K562 (cell line): Measurements from ENCODE around the gene ABHD5. TPM values are rescaled to one million over a fixed set of nuclear protein-coding genes. Genes with fewer than 3 reads are reported as not detected.

Experiments
- AFF1 ChIP-seq, 2 experiments: fragments of 450-650 bp; IDR thresholded peaks; 2 replicates each; pipeline ENCODE4 v1.6.1; 2018; ENCODE audit warnings: mild to moderate bottlenecking in 2 of 2, low read depth in 1 of 2; ENCODE audit not compliant: partially characterized antibody in 2 of 2
- BACH1 ChIP-seq: fragments of 200-800 bp; sonication (Bioruptor generic); IDR thresholded peaks from 2 replicates; pipeline ENCODE4 v1.6.1; 2016; ENCODE audit warnings: missing genetic modification characterization, missing compliant biosample characterization
- ILF3 ChIP-seq: fragments of 450-650 bp; IDR thresholded peaks from 2 replicates; pipeline ENCODE4 v1.6.1; 2018; ENCODE audit warnings: antibody characterized with exemption, mild to moderate bottlenecking, moderate library complexity, borderline replicate concordance
- NCOR1 ChIP-seq: fragments of 450-650 bp; IDR thresholded peaks from 2 replicates; pipeline ENCODE4 v1.6.1; 2016; ENCODE audit warnings: mild to moderate bottlenecking, moderate library complexity
- NFXL1 ChIP-seq: fragments of 450-650 bp; formaldehyde crosslinking; IDR thresholded peaks from 2 replicates; pipeline ENCODE4 v1.4.0; 2021; ENCODE audit warnings: mild to moderate bottlenecking
- SAFB2 ChIP-seq: fragments of 200-400 bp; formaldehyde crosslinking; IDR thresholded peaks from 2 replicates; pipeline ENCODE4 v1.6.1; 2018; ENCODE audit warnings: borderline replicate concordance, low read length, low read depth, moderate library complexity; ENCODE audit not compliant: severe bottlenecking
- SMAD4 ChIP-seq: fragments of 250-450 bp; sonication (Bioruptor Pico); conservative IDR thresholded peaks from 2 replicates; pipeline ENCODE4 v1.8.0; 2021; ENCODE audit warnings: inconsistent platforms, mild to moderate bottlenecking, moderate library complexity
- SMARCA4 ChIP-seq: fragments of 450-650 bp; IDR thresholded peaks from 2 replicates; pipeline ENCODE4 v1.6.1; 2016
- VEZF1 ChIP-seq: fragments of 200-800 bp; sonication (Bioruptor generic); IDR thresholded peaks from 2 replicates; pipeline ENCODE4 v1.6.1; 2017; ENCODE audit warnings: missing genetic modification characterization, missing compliant biosample characterization
- ZHX1 ChIP-seq: fragments of 150-350 bp; conservative IDR thresholded peaks from 2 replicates; pipeline ENCODE4 v1.6.1; 2014; ENCODE audit warnings: low read length
- ZNF134 ChIP-seq: fragments of 250-450 bp; sonication (Bioruptor Pico); conservative IDR thresholded peaks from 2 replicates; pipeline ENCODE4 v1.4.0; 2020
- ZNF740 ChIP-seq, 3 experiments: fragments of 200-800 bp in 1 of 3; sonication (Bioruptor generic) in 1 of 3; sonication (generic) in 1 of 3; formaldehyde crosslinking in 1 of 3; IDR thresholded peaks; 2 replicates each; pipeline versions ENCODE4 v1.6.1 to v1.8.0; 2016 to 2022; ENCODE audit warnings: mild to moderate bottlenecking in 2 of 3, missing compliant biosample characterization in 2 of 3, missing genetic modification characterization in 2 of 3, missing genetic modification reagents in 1 of 3
- ZNF778 ChIP-seq: fragments of 450-650 bp; formaldehyde crosslinking; IDR thresholded peaks from 2 replicates; pipeline ENCODE4 v1.4.0; 2020; ENCODE audit warnings: mild to moderate bottlenecking, moderate library complexity
- polyA plus RNA-seq, 8 experiments: library from polyadenylated mRNA; depleted of rRNA in 4 of 8; stranded (reverse) in 5 of 8; unstranded in 3 of 8; fragments of >200 nt; fragmentation: Nextera tagmentation in 2 of 8; fragmentation: Illumina TruSeq in 1 of 8; extraction: Ambion mirVana in 2 of 8; extraction: Trizol in 1 of 8; gene quantifications; 2 replicates each; pipeline versions ENCODE4 v1.2.1 to v1.2.3, GENCODE V29; 2011 to 2014; ENCODE audit warnings: inconsistent platforms in 1 of 8, missing spikeins in 1 of 8
- total RNA-seq, 7 experiments: library from RNA; depleted of rRNA in 6 of 7; stranded (reverse); fragments of >200 nt in 6 of 7; fragmentation: Illumina TruSeq in 2 of 7; extraction: Trizol in 2 of 7; gene quantifications; 2 replicates each; pipeline versions ENCODE4 v1.2.1 to v1.2.3, GENCODE V29; 2011 to 2021; ENCODE audit warnings: low replicate concordance in 1 of 7
- TF ChIP-seq, protein P1 (sequence below): sonication (generic); formaldehyde crosslinking; IDR thresholded peaks from 2 replicates; pipeline ENCODE4 v1.9.0; 2022; ENCODE audit warnings: mild to moderate bottlenecking, missing genetic modification reagents
- TF ChIP-seq, protein P2 (sequence below): fragments of 450-650 bp; formaldehyde crosslinking; IDR thresholded peaks from 2 replicates; pipeline ENCODE4 v1.4.0; 2020; ENCODE audit warnings: mild to moderate bottlenecking, moderate library complexity

The ABHD5 gene
- total and polyA plus RNA-seq, 9 of the 15 experiments (the other 6 are each of a cell fraction or from before 2014, with no cell fraction given) = 27.8 to 61.7 (median 39.9) TPM

- 0 out of 2 replicates have a peak, but pooled peaks have one; percentile 55 for TF ChIP-seq NFXL1 (CRISPR knock-in tag)
- TF ChIP-seq ILF3 = no peak
- peak; percentile 22 for TF ChIP-seq SMARCA4
- no peak for TF ChIP-seq BACH1 (tag)
- TF ChIP-seq, protein P1, sequence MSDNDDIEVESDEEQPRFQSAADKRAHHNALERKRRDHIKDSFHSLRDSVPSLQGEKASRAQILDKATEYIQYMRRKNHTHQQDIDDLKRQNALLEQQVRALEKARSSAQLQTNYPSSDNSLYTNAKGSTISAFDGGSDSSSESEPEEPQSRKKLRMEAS (CRISPR knock-in tag) = peak; percentile 95
- peak; percentile 54; the same call in 1 of the 2 replicates for TF ChIP-seq ZNF740 (CRISPR knock-in tag; IDR thresholded peaks at IDR 0.05)
- no peak for TF ChIP-seq ZNF740 (tag; IDR thresholded peaks at IDR 0.05)
- TF ChIP-seq SMAD4 (CRISPR knock-in tag) = peak; percentile 95
- TF ChIP-seq AFF1 (IDR thresholded peaks at IDR 0.05; ENCODE audit: low read depth in 1 of 2, partially characterized antibody in 2 of 2) = peak in 1 of 2 experiments; percentile 78
- no peak for TF ChIP-seq SAFB2
- peak; percentile 69; the same call in 1 of the 2 replicates for TF ChIP-seq ZHX1
- TF ChIP-seq ZNF778 (CRISPR knock-in tag) = no peak
- TF ChIP-seq, protein P2, sequence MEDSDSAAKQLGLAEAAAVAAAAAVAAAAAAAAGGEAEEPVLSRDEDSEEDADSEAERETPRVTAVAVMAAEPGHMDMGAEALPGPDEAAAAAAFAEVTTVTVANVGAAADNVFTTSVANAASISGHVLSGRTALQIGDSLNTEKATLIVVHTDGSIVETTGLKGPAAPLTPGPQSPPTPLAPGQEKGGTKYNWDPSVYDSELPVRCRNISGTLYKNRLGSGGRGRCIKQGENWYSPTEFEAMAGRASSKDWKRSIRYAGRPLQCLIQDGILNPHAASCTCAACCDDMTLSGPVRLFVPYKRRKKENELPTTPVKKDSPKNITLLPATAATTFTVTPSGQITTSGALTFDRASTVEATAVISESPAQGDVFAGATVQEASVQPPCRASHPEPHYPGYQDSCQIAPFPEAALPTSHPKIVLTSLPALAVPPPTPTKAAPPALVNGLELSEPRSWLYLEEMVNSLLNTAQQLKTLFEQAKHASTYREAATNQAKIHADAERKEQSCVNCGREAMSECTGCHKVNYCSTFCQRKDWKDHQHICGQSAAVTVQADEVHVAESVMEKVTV = peak; percentile 58; the same call in 1 of the 2 replicates
- TF ChIP-seq VEZF1 (CRISPR knock-in tag) = peak; percentile 74
- TF ChIP-seq NCOR1 = no peak
- peak; percentile 52 for TF ChIP-seq ZNF134 (CRISPR knock-in tag)
These were observed at the start of gene ABHD5 (continued) for GRCh38 chr3:43690400-43691119.
